K562 (cell line): ENCODE measurements around the gene RNF123. TPM values are rescaled to one million over a fixed set of nuclear protein-coding genes. Genes with fewer than 3 reads are reported as not detected.
A peak's percentile ranks its signal among the peaks of the same experiment; 100 is the strongest.

Experiments
- ATAC-seq: fragments of 200-7000 bp; cut with Tn5 transposase; 3 replicates; pipeline ENCODE4 v1.9.1; 2020; ENCODE audit warnings: moderate library complexity
- BruUV-seq: library from RNA; stranded (reverse); fragments of 400-500 nt; replicated peaks from 2 replicates; lab custom pipeline; 2021; lab: Mats Ljungman, UMichigan
- CTCF ChIA-PET: fragments of 300-600 bp; formaldehyde crosslinking; extraction: SDS; loops from one replicate; lab custom pipeline; 2021; ENCODE audit warnings: low intra/inter-chr PET ratio; lab: Yijun Ruan, JAX
- POLR2A ChIA-PET: fragments of 300-600, 350-650 bp; sonication (Branson Sonifier 250); formaldehyde crosslinking; extraction: SDS; loops from one replicate; lab custom pipeline; 2021; ENCODE audit warnings: antibody characterized with exemption, inconsistent platforms; lab: Yijun Ruan, JAX
- DNase-seq, 4 experiments: peaks; one replicate each; pipeline versions ENCODE4 v3.0.0 to v3.0.0-alpha.2; 2011 to 2018; ENCODE audit warnings: low spot score in 3 of 4, mixed read lengths in 3 of 4; ENCODE audit errors: extremely low read depth in 1 of 4
- FAIRE-seq: peaks from 2 replicates; lab custom pipeline; 2011; peaks lifted over from hg19 to GRCh38; lab: Jason Lieb, UNC
- H2AFZ ChIP-seq: 2 replicates; pipeline ENCODE4 v1.6.0; 2011; ENCODE audit warnings: low read depth, low read length, control low read depth, inconsistent platforms
- H3K27ac ChIP-seq: fragments of 200-600 bp; 3 replicates; pipeline ENCODE4 v1.8.0; 2011; ENCODE audit warnings: low read depth, mild to moderate bottlenecking, control low read depth, inconsistent platforms, low read length, moderate library complexity, mixed read lengths; ENCODE audit errors: extremely low read depth
- H3K27me3 ChIP-seq, 2 experiments: fragments of 300-600 bp in 1 of 2; 2 replicates in 1 of 2; 3 replicates in 1 of 2; pipeline versions ENCODE4 v1.6.0 to v1.8.0; 2011; ENCODE audit warnings: inconsistent platforms in 2 of 2, low read length in 2 of 2, mild to moderate bottlenecking in 1 of 2, mixed read lengths in 1 of 2, moderate library complexity in 1 of 2; ENCODE audit not compliant: control insufficient read depth in 2 of 2, insufficient read depth in 2 of 2
- H3K36me3 ChIP-seq: fragments of 300-600 bp; 3 replicates; pipeline ENCODE4 v1.8.0; 2011; ENCODE audit warnings: mild to moderate bottlenecking, low read length, inconsistent platforms; ENCODE audit not compliant: control insufficient read depth, insufficient read depth
- H3K4me1 ChIP-seq, 2 experiments: fragments of 200-600 bp in 1 of 2; replicated peaks in 1 of 2; 2 replicates in 1 of 2; 3 replicates in 1 of 2; pipeline versions ENCODE4 v1.5.1 to v1.8.0; 2011; ENCODE audit warnings: inconsistent platforms in 2 of 2, low read length in 2 of 2, mild to moderate bottlenecking in 1 of 2, mixed read lengths in 1 of 2, moderate library complexity in 1 of 2; ENCODE audit not compliant: control insufficient read depth in 2 of 2, insufficient read depth in 2 of 2
- H3K4me2 ChIP-seq: 2 replicates; pipeline ENCODE4 v1.6.1; 2011; ENCODE audit warnings: low read length, control low read depth, inconsistent platforms, mixed read lengths; ENCODE audit not compliant: insufficient read depth
- H3K4me3 ChIP-seq: fragments of 200-600 bp; sonication (generic), shearing (Covaris generic); 2 replicates; pipeline ENCODE4 v1.5.1; 2016; ENCODE audit warnings: control low read depth, inconsistent platforms
- H3K79me2 ChIP-seq: fragments of 200-600 bp; 3 replicates; pipeline ENCODE4 v1.8.0; 2011; ENCODE audit warnings: low read length, inconsistent platforms; ENCODE audit not compliant: control insufficient read depth, insufficient read depth
- H3K9ac ChIP-seq, 2 experiments: 2 replicates each; pipeline versions ENCODE4 v1.6.0 to v1.6.1; 2011; ENCODE audit warnings: low read depth in 2 of 2, low read length in 2 of 2, control low read depth in 1 of 2, inconsistent platforms in 1 of 2, mild to moderate bottlenecking in 1 of 2, mixed read lengths in 1 of 2; ENCODE audit not compliant: insufficient read depth in 1 of 2
- H3K9me1 ChIP-seq: one replicate; pipeline ENCODE4 v1.6.0; 2011; ENCODE audit warnings: inconsistent platforms, mild to moderate bottlenecking, low read length, moderate library complexity; ENCODE audit not compliant: control insufficient read depth, insufficient read depth
- H3K9me3 ChIP-seq: replicated peaks from 2 replicates; pipeline ENCODE4 v1.5.1; 2011; ENCODE audit warnings: low read depth, low read length, inconsistent platforms; ENCODE audit not compliant: control insufficient read depth, insufficient read depth
- H4K20me1 ChIP-seq: replicated peaks from 2 replicates; pipeline ENCODE4 v1.6.1; 2011; ENCODE audit warnings: low read length, inconsistent platforms, mixed read lengths; ENCODE audit not compliant: control insufficient read depth, insufficient read depth
- BACH1 ChIP-seq: fragments of 200-800 bp; sonication (Bioruptor generic); IDR thresholded peaks from 2 replicates; pipeline ENCODE4 v1.6.1; 2016; ENCODE audit warnings: missing genetic modification characterization, missing compliant biosample characterization
- CREBBP ChIP-seq: IDR thresholded peaks from one replicate; pipeline ENCODE4 v1.6.1; 2012; ENCODE audit warnings: low read depth, mild to moderate bottlenecking, control low read depth, inconsistent platforms, low read length
- CTBP1 ChIP-seq: fragments of 450-650 bp; IDR thresholded peaks from 2 replicates; pipeline ENCODE4 v1.6.1; 2016; ENCODE audit warnings: borderline replicate concordance
- NELFE ChIP-seq: IDR thresholded peaks from 2 replicates; pipeline ENCODE4 v1.6.1; 2011; ENCODE audit warnings: mild to moderate bottlenecking; ENCODE audit not compliant: insufficient read depth, insufficient read length
- SAP30 ChIP-seq: fragments of 200-600 bp; sonication (generic); IDR thresholded peaks from 2 replicates; pipeline ENCODE4 v1.6.1; 2012; ENCODE audit warnings: borderline replicate concordance, low read depth, mild to moderate bottlenecking, moderate library complexity, low read length, control low read depth, inconsistent platforms; ENCODE audit not compliant: insufficient read depth, poor library complexity, severe bottlenecking
- SMARCB1 ChIP-seq: IDR thresholded peaks from 2 replicates; pipeline ENCODE4 v1.6.1; 2011; ENCODE audit warnings: improper control_type of control experiment, low read depth; ENCODE audit not compliant: insufficient read length
- ZNF79 ChIP-seq: fragments of 250-450 bp; sonication (Bioruptor Pico); IDR thresholded peaks from 2 replicates; pipeline ENCODE4 v1.4.0; 2020; ENCODE audit warnings: low read depth, mild to moderate bottlenecking, moderate library complexity
- WGBS: fragments of 100-300 bp; shearing (Covaris generic); methylation state at CpG from one replicate; pipeline ENCODE4 v1.1.6; 2016; ENCODE audit warnings: low coverage, mixed read lengths; ENCODE audit not compliant: insufficient coverage; ENCODE audit errors: missing lambda C conversion rate; 5-methylcytosine and 5-hydroxymethylcytosine counted together
- in situ Hi-C: fragments of 300-500 bp; cut with MboI; formaldehyde crosslinking; loops from 4 replicates; pipeline ENCODE4 v1.15.0; 2018; ENCODE audit warnings: inconsistent platforms, mixed read lengths
- intact Hi-C: fragments of 100-400 bp; cut with micrococcal nuclease; formaldehyde crosslinking; loops from 2 replicates; pipeline ENCODE4 v1.14.2; 2022
- polyA plus RNA-seq, 8 experiments: library from polyadenylated mRNA; depleted of rRNA in 4 of 8; stranded (reverse) in 5 of 8; unstranded in 3 of 8; fragments of >200 nt; fragmentation: Nextera tagmentation in 2 of 8; fragmentation: Illumina TruSeq in 1 of 8; extraction: Ambion mirVana in 2 of 8; extraction: Trizol in 1 of 8; gene quantifications; 2 replicates each; pipeline versions ENCODE4 v1.2.1 to v1.2.3, GENCODE V29; 2011 to 2014; ENCODE audit warnings: inconsistent platforms in 1 of 8, missing spikeins in 1 of 8
- total RNA-seq, 7 experiments: library from RNA; depleted of rRNA in 6 of 7; stranded (reverse); fragments of >200 nt in 6 of 7; fragmentation: Illumina TruSeq in 2 of 7; extraction: Trizol in 2 of 7; gene quantifications; 2 replicates each; pipeline versions ENCODE4 v1.2.1 to v1.2.3, GENCODE V29; 2011 to 2021; ENCODE audit warnings: low replicate concordance in 1 of 7
- TF ChIP-seq, protein P1 (sequence below): fragments of 250-450 bp; sonication (Bioruptor Pico); IDR thresholded peaks from 2 replicates; pipeline ENCODE4 v1.6.1; 2021; ENCODE audit warnings: mild to moderate bottlenecking

The RNF123 gene
- total and polyA plus RNA-seq, 9 of the 15 experiments (the other 6 are each of a cell fraction or from before 2014, with no cell fraction given) = 8.7 to 53.1 (median 17.5) TPM

DNA sequence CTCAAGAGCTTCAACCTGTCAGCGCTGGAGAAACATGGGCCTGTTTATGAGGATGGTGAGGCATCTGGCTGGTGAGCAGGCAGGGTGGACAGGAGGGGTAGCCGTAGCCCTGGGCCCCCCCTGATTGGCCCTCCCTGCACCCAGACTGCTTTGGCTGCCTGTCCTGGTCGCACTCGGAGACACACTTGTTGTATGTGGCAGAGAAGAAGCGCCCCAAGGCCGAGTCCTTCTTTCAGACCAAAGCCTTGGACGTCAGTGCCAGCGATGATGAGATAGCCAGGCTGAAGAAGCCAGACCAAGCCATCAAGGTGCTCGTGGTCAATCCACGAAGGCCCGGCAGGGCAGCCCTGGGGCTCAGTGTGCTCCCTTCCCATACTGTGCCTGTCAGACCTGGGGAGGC lies 13.4 kb upstream of the RNF123 start (continued):
- TF ChIP-seq ZNF79 (CRISPR knock-in tag) (no peak), SMARCB1 (no peak)

DNA sequence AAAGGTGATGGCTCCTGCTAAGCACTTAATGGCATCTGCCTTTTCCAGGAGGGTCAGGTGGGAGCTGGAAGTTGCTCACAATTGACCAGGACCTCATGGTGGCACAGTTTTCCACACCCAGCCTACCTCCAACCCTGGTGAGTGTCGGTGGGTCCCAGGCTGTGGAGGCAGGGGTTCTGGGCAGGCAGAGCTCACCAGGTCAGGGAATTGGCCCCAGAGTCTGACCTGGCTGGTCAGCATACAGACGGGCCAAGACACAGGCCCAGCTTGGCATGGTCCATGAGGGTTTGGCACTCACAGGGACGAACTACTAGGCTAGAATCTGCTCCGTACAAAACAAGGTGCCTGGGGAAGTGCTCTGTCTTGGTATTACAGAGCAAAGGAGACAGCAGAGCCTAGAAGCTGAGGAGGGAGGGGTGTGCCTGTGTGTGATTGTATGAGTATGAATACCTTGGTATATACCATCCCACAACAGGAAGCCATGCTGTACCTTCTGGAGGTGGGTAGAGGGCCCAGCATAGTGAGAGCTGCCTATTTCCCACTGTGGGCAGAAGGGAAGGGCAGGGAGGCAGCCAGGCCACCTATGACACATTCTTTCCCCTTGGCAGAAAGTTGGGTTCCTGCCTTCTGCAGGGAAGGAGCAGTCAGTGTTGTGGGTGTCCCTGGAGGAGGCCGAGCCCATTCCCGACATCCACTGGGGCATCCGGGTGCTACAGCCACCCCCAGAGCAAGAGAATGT lies 8.7 kb upstream of the RNF123 start:
- Histone ChIP-seq H2AFZ (no peak overlapping the region), H3K79me2 (peaks cover 6% of the 10 kb centered on the region; the same call in 1 of the 3 replicates), H3K4me2 (no peak overlapping the region), H4K20me1 (no peaks in the 10 kb centered on the region), H3K9me3 (no peaks in the 10 kb centered on the region), H3K4me1 (peaks cover 0 to 9% of the 10 kb centered on the region in 2 experiments; a peak in 2 of 5 replicates), H3K27me3 (no peaks in the 10 kb centered on the region), H3K4me3 (no peak overlapping the region), H3K36me3 (peaks cover 83% of the 10 kb centered on the region; the same call in 2 of the 3 replicates), H3K27ac (no peak overlapping the region; the same call in 2 of the 3 replicates), H3K9me1 (peaks cover 3% of the 10 kb centered on the region), H3K9ac (peak overlapping the region in 1 of 2 experiments; percentile 52; a peak in 1 of 4 replicates)
- in situ Hi-C loops (no loop called here), intact Hi-C loops (no loop called here)
- ATAC-seq (no peak), FAIRE-seq (no peak), DNase-seq (no peak)
- TF ChIP-seq CREBBP (no peak), BACH1 (tag) (no peak), CTBP1 (no peak), NELFE (no peak), SAP30 (no peak)
- TF ChIP-seq, protein P1, sequence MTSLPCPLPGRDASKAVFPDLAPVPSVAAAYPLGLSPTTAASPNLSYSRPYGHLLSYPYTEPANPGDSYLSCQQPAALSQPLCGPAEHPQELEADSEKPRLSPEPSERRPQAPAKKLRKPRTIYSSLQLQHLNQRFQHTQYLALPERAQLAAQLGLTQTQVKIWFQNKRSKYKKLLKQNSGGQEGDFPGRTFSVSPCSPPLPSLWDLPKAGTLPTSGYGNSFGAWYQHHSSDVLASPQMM (CRISPR knock-in tag) = no peak
- WGBS = 96% methylated on average over 6 of the region's 7 CpGs
- ChIA-PET CTCF (no interaction called here), POLR2A (interaction anchor here (0.6 kb wide), 1 partner anchor 1059 kb away, joined by 3 read pairs; the partner anchor contains the start of gene TMEM89)
- no TSS peak for BruUV-seq
